Stimulated activated effector memory CD8-positive, alpha-beta T cell treated with anti-CD3 and anti-CD28 coated beads, Interleukin-12 subunit alpha, Interleukin-12 subunit beta, amount 100 ng/mL, for 72 hours (primary cell): ENCODE results near the gene HMHB1.
A peak's percentile ranks its signal among the peaks of the same experiment; 100 is the strongest.
"Not testable (repeated sequence)": the region's sequence is repeated elsewhere in the genome, so short reads cannot be mapped to it uniquely, and the experiment has no call there.

Experiments used
- ATAC-seq: fragments of 150-1000 bp; cut with Tn5 transposase; 2 replicates; pipeline ENCODE4 v1.10.0; 2021
- DNase-seq, 2 donors: peaks; one replicate each; pipeline ENCODE4 v3.0.0; 2021 to 2022; ENCODE audit warnings: low spot score in 2 of 2
- H3K27ac Mint-ChIP-seq: one replicate; pipeline ENCODE4 v1.8.0; 2022; ENCODE audit warnings: mild to moderate bottlenecking, mixed read lengths
- H3K36me3 Mint-ChIP-seq: one replicate; pipeline ENCODE4 v1.8.0; 2022; ENCODE audit warnings: mild to moderate bottlenecking, mixed read lengths
- H3K4me1 Mint-ChIP-seq: one replicate; pipeline ENCODE4 v1.8.0; 2022; ENCODE audit warnings: mixed read lengths
- H3K4me3 Mint-ChIP-seq: one replicate; pipeline ENCODE4 v1.8.0; 2022; ENCODE audit warnings: mild to moderate bottlenecking, mixed read lengths
- H3K9me3 Mint-ChIP-seq: one replicate; pipeline ENCODE4 v1.8.0; 2022; ENCODE audit warnings: mixed read lengths

HMHB1 gene

GRCh38 chr5:143791848-143792731 lies 19.9 kb upstream of the HMHB1 start:
- Mint-ChIP-seq H3K27ac (no peak overlapping the region), H3K36me3 (no peaks in the 10 kb centered on the region), H3K4me1 (no peaks in the 10 kb centered on the region), H3K9me3 (no peaks in the 10 kb centered on the region), H3K4me3 (no peak overlapping the region)
- no peak for ATAC-seq
- DNase-seq: no peak

- ATAC-seq: no peak
Measured at GRCh38 chr5:143793249-143793648, 18.7 kb upstream of the HMHB1 start.

GRCh38 chr5:143796125-143796524 lies 15.8 kb upstream of the HMHB1 start:
- DNase-seq (no peak), ATAC-seq (no peak)
- Mint-ChIP-seq H3K36me3 (no peaks in the 10 kb centered on the region), H3K9me3 (no peaks in the 10 kb centered on the region), H3K4me1 (peaks cover 13% of the 10 kb centered on the region), H3K4me3 (no peak overlapping the region), H3K27ac (no peak overlapping the region)

More at GRCh38 chr5:143793249-143793648, 18.7 kb upstream of the HMHB1 start:
- Mint-ChIP-seq H3K4me1 (no peaks in the 10 kb centered on the region), H3K36me3 (no peaks in the 10 kb centered on the region), H3K4me3 (no peak overlapping the region), H3K9me3 (no peaks in the 10 kb centered on the region), H3K27ac (no peak overlapping the region)
- no peak for DNase-seq

GRCh38 chr5:143796753-143797152 lies 15.2 kb upstream of the HMHB1 start:
- no peak overlapping the region for H3K4me3 Mint-ChIP-seq
- no peaks in the 10 kb centered on the region for H3K9me3 Mint-ChIP-seq
- DNase-seq (no peak), ATAC-seq (no peak)
- H3K27ac Mint-ChIP-seq: no peak overlapping the region
- H3K36me3 Mint-ChIP-seq: no peaks in the 10 kb centered on the region
- H3K4me1 Mint-ChIP-seq: peaks cover 13% of the 10 kb centered on the region

GRCh38 chr5:143800715-143801114 lies 11.2 kb upstream of the HMHB1 start:
- no peak overlapping the region for H3K27ac Mint-ChIP-seq
- no peak for ATAC-seq
- DNase-seq: no peak
- H3K4me1 Mint-ChIP-seq: peaks cover 13% of the 10 kb centered on the region
- no peaks in the 10 kb centered on the region for H3K36me3 Mint-ChIP-seq
- no peak overlapping the region for H3K4me3 Mint-ChIP-seq
- no peaks in the 10 kb centered on the region for H3K9me3 Mint-ChIP-seq

GRCh38 chr5:143801252-143801939 lies 10.6 kb upstream of the HMHB1 start:
- H3K4me3 Mint-ChIP-seq: no peak overlapping the region
- ATAC-seq: no peak
- no peaks in the 10 kb centered on the region for H3K9me3 Mint-ChIP-seq
- H3K4me1 Mint-ChIP-seq: peaks cover 13% of the 10 kb centered on the region
- no peak overlapping the region for H3K27ac Mint-ChIP-seq
- no peak for DNase-seq
- no peaks in the 10 kb centered on the region for H3K36me3 Mint-ChIP-seq

GRCh38 chr5:143805861-143806260 lies 6.1 kb upstream of the HMHB1 start:
- ATAC-seq (no peak), DNase-seq (no peak)
- Mint-ChIP-seq H3K9me3 (no peaks in the 10 kb centered on the region), H3K36me3 (no peaks in the 10 kb centered on the region), H3K27ac (no peak overlapping the region), H3K4me3 (no peak overlapping the region), H3K4me1 (peaks cover 3% of the 10 kb centered on the region)

GRCh38 chr5:143806579-143806978 lies 5.4 kb upstream of the HMHB1 start:
- Mint-ChIP-seq H3K4me1 (peaks cover 3% of the 10 kb centered on the region), H3K9me3 (no peaks in the 10 kb centered on the region), H3K4me3 (no peak overlapping the region), H3K36me3 (no peaks in the 10 kb centered on the region), H3K27ac (no peak overlapping the region)
- ATAC-seq: no peak
- DNase-seq: no peak

GRCh38 chr5:143807401-143807800 lies 4.6 kb upstream of the HMHB1 start:
- Mint-ChIP-seq H3K27ac (no peak overlapping the region), H3K36me3 (no peaks in the 10 kb centered on the region), H3K4me3 (no peak overlapping the region), H3K9me3 (no peaks in the 10 kb centered on the region), H3K4me1 (peaks cover 12% of the 10 kb centered on the region)
- ATAC-seq: no peak
- DNase-seq: no peak

- not testable (repeated sequence) for H3K27ac Mint-ChIP-seq, H3K9me3 Mint-ChIP-seq, ATAC-seq
Measured at GRCh38 chr5:143816370-143816769, 4.4 kb downstream of the HMHB1 start.

GRCh38 chr5:143819716-143820115 lies 7.8 kb downstream of the HMHB1 start:
- no peak overlapping the region for H3K27ac Mint-ChIP-seq
- H3K9me3 Mint-ChIP-seq: peaks cover 3% of the 10 kb centered on the region
- no peaks in the 10 kb centered on the region for H3K4me1 Mint-ChIP-seq
- ATAC-seq (no peak), DNase-seq (no peak)
- H3K36me3 Mint-ChIP-seq: no peaks in the 10 kb centered on the region
- H3K4me3 Mint-ChIP-seq: no peak overlapping the region

More at GRCh38 chr5:143816370-143816769, 4.4 kb downstream of the HMHB1 start:
- not testable (repeated sequence) for DNase-seq, H3K36me3 Mint-ChIP-seq, H3K4me3 Mint-ChIP-seq
- H3K4me1 Mint-ChIP-seq: peaks cover 12% of the 10 kb centered on the region

GRCh38 chr5:143820451-143820850 lies 8.5 kb downstream of the HMHB1 start:
- Mint-ChIP-seq H3K27ac (no peak overlapping the region), H3K9me3 (peaks cover 3% of the 10 kb centered on the region), H3K36me3 (no peaks in the 10 kb centered on the region), H3K4me1 (no peaks in the 10 kb centered on the region), H3K4me3 (no peak overlapping the region)
- ATAC-seq: no peak
- no peak for DNase-seq

- Mint-ChIP-seq H3K4me3 (no peak overlapping the region), H3K36me3 (no peaks in the 10 kb centered on the region), H3K4me1 (peaks cover 15% of the 10 kb centered on the region), H3K9me3 (no peaks in the 10 kb centered on the region), H3K27ac (no peak overlapping the region)
- ATAC-seq (peak; percentile 79), DNase-seq (peak; percentile 83 to 92)
Measured at GRCh38 chr5:143824851-143825720, 13.1 kb downstream of the HMHB1 start.

GRCh38 chr5:143826951-143827444 lies 15.0 kb downstream of the HMHB1 start:
- Mint-ChIP-seq H3K27ac (no peak overlapping the region), H3K9me3 (no peaks in the 10 kb centered on the region), H3K4me1 (peaks cover 15% of the 10 kb centered on the region), H3K4me3 (no peak overlapping the region), H3K36me3 (no peaks in the 10 kb centered on the region)
- peak in 1 of 2 donors; percentile 58 for DNase-seq
- ATAC-seq: peak; percentile 97

GRCh38 chr5:143828710-143829109 lies 16.7 kb downstream of the HMHB1 start:
- Mint-ChIP-seq H3K4me1 (peaks cover 15% of the 10 kb centered on the region), H3K36me3 (no peaks in the 10 kb centered on the region), H3K4me3 (peak overlapping the region; percentile 6), H3K27ac (no peak overlapping the region), H3K9me3 (no peaks in the 10 kb centered on the region)
- no peak for DNase-seq
- ATAC-seq: no peak
